ENCODE data around the gene DSC1. TPM values are rescaled to one million over a fixed set of nuclear protein-coding genes. Genes with fewer than 3 reads are reported as not detected.
A peak's percentile ranks its signal among the peaks of the same experiment; 100 is the strongest.

The DSC1 gene, protein sequence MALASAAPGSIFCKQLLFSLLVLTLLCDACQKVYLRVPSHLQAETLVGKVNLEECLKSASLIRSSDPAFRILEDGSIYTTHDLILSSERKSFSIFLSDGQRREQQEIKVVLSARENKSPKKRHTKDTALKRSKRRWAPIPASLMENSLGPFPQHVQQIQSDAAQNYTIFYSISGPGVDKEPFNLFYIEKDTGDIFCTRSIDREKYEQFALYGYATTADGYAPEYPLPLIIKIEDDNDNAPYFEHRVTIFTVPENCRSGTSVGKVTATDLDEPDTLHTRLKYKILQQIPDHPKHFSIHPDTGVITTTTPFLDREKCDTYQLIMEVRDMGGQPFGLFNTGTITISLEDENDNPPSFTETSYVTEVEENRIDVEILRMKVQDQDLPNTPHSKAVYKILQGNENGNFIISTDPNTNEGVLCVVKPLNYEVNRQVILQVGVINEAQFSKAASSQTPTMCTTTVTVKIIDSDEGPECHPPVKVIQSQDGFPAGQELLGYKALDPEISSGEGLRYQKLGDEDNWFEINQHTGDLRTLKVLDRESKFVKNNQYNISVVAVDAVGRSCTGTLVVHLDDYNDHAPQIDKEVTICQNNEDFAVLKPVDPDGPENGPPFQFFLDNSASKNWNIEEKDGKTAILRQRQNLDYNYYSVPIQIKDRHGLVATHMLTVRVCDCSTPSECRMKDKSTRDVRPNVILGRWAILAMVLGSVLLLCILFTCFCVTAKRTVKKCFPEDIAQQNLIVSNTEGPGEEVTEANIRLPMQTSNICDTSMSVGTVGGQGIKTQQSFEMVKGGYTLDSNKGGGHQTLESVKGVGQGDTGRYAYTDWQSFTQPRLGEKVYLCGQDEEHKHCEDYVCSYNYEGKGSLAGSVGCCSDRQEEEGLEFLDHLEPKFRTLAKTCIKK
- total RNA-seq: under 1 TPM in 1 of 3 donors, not detected in 2; 0.07 TPM
- long read RNA-seq, donor 1: 0 reads
- long read RNA-seq, donor 2: 0 reads

DNA sequence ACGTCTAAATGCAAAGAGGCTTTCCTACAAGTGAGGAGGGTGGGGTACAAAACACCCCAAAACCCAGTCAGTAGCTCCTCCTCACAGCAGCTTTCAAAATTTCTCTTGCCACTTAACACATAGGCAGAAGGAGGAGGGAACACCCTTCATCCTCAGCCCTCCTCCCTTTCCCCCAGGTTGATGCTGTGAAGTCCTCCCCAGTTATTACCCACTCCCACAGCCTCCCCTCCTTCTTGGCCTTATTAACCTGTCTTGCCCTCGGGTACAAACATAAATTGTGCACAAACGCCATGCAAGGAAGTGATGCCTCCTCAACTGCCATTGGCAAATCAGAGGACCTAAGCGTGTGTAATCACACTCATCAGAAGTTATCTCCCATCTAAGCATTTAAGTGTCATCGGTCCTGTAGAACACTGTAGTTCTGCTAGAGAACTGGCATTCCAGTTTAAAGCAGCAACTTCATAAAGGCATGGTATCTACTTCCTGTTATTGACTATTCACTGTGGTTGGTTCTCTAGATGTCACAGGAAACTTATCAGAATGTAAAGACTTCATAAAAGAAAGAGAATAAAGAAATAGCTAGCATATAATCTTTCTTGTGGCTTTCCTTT lies at the start of gene DSC1:
TSS of gene DSC1 (minus strand) at position 32 of the 611 bp plus-strand sequence. CDS start 262 bp downstream, outside the sequence.
- ATAC-seq (no peak), DNase-seq (no peak)
- intact Hi-C loops (cut with DNase I, micrococcal nuclease): no loop called here
- H3K4me3 ChIP-seq: no peak within 1 kb of the TSS
- TF ChIP-seq, protein P1, sequence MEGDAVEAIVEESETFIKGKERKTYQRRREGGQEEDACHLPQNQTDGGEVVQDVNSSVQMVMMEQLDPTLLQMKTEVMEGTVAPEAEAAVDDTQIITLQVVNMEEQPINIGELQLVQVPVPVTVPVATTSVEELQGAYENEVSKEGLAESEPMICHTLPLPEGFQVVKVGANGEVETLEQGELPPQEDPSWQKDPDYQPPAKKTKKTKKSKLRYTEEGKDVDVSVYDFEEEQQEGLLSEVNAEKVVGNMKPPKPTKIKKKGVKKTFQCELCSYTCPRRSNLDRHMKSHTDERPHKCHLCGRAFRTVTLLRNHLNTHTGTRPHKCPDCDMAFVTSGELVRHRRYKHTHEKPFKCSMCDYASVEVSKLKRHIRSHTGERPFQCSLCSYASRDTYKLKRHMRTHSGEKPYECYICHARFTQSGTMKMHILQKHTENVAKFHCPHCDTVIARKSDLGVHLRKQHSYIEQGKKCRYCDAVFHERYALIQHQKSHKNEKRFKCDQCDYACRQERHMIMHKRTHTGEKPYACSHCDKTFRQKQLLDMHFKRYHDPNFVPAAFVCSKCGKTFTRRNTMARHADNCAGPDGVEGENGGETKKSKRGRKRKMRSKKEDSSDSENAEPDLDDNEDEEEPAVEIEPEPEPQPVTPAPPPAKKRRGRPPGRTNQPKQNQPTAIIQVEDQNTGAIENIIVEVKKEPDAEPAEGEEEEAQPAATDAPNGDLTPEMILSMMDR (IDR thresholded peaks at IDR 0.05): no peak
- no peaks in the 10 kb centered on the region for H3K4me1 ChIP-seq (ENCODE audit: low read depth)
- no peaks in the 10 kb centered on the region for H3K9me3 ChIP-seq
- no peaks in the 10 kb centered on the region for H3K36me3 ChIP-seq (ENCODE audit: low read depth)

DNA sequence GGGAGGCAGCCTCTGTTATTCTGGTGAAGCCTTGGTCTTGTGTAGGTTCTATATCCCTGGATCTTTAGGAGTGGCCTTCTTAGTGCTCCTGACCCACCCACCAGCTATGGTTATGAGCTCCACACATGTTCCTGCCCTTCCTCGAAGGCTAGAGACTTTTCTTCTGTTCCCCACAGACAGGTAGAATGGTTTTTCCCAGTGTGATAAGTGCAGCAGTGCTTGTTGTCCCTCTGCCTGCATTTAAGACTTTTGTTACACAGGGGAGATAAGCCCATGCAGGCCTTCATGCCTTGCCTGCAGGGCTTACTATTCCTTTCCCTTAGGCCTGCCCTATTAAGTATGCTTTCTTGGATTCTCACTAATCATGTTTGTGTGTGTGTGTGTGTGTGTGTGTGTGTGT lies 48.4 kb upstream of the DSC1 start:
- no peak for DNase-seq
- ATAC-seq: no peak
- intact Hi-C loops (cut with DNase I, micrococcal nuclease): no loop called here

DNA sequence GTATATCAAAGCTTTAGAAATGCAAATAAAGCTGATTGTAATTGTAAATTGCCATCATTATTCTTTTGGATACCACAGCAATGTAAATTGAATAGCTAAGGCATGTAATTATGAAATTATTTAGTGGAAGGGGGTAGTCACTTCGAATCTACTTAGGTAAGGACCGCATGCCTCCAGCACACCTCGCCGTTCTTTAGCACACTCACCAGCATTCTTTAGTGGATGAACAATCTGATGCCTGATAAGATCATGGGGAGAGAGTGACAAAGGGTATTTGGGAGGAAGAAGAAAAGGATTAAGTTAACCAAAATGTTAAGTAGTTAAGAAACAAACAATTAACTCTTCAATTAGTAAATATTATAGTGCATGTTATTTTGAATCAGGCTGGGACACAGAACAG lies 46.4 kb upstream of the DSC1 start:
- Histone ChIP-seq H3K9me3 (no peaks in the 10 kb centered on the region), H3K36me3 (ENCODE audit: low read depth) (no peaks in the 10 kb centered on the region), H3K4me1 (ENCODE audit: low read depth) (peaks cover 6% of the 10 kb centered on the region), H3K4me3 (no peak overlapping the region)
- TF ChIP-seq, protein P1 (IDR thresholded peaks at IDR 0.05): no peak
- ATAC-seq (no peak), DNase-seq (no peak)
- intact Hi-C loops (cut with DNase I, micrococcal nuclease): no loop called here

More for the DNA sequence above, 48.4 kb upstream of the DSC1 start:
- Histone ChIP-seq H3K9me3 (no peaks in the 10 kb centered on the region), H3K36me3 (ENCODE audit: low read depth) (no peaks in the 10 kb centered on the region), H3K4me3 (no peak overlapping the region), H3K4me1 (ENCODE audit: low read depth) (no peaks in the 10 kb centered on the region)
- TF ChIP-seq, protein P1 (IDR thresholded peaks at IDR 0.05): no peak

DNA sequence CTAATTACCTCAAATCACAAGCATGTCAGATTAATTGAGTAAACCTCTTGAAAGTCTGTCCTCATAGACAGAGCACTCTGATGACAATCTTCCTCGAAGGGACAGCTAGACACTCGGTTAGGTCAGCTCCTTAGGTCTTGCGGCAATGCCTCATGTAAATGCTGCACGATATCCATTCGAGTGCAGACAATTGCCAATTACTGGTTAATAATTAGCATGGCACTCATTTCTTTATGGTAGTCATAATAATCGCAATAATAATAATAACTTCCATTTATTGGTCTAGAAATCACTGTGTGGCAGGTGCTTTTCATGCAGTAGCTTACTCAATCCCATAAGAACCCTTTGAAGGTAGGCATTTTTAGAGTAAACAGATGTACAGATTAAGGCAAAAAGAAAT lies 44.7 kb upstream of the DSC1 start:
- Histone ChIP-seq H3K36me3 (ENCODE audit: low read depth) (no peaks in the 10 kb centered on the region), H3K9me3 (no peaks in the 10 kb centered on the region), H3K4me3 (no peak overlapping the region), H3K4me1 (ENCODE audit: low read depth) (peaks cover 11% of the 10 kb centered on the region)
- DNase-seq (no peak), ATAC-seq (peak; percentile 10)
- intact Hi-C loops (cut with DNase I, micrococcal nuclease): no loop called here
- TF ChIP-seq, protein P1 (IDR thresholded peaks at IDR 0.05): no peak

DNA sequence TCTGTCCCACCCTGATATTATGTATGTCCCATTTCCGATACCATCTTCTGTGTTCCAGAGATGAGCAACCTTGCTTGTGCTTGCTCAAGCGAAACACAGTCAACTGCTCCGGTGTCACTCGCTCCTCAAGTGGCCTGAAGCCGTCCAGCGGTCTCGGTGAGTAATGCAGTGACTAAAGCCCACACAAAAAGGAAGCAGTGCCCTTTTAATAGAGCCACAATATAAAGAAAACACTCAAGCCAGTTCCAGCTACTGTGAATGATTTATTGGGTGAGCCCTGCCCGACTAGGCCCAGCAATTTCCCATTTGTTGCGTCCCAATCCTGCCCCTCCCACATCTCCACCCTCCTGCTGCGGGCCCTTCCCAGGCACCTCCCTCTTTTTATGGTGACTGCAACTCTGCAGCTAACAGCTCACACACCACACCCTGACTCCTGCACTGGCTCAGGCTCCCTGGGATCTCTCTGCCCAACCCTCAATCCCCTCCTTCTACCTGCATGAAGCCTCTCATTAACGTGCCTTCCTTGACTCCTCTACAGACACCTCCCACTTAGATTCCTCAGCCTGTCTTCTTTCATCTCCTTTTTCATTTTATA lies 44.2 kb upstream of the DSC1 start:
- peaks cover 11% of the 10 kb centered on the region for H3K4me1 ChIP-seq (ENCODE audit: low read depth)
- H3K4me3 ChIP-seq: no peak overlapping the region
- H3K9me3 ChIP-seq: no peaks in the 10 kb centered on the region
- peak; percentile 91 for ATAC-seq
- no peaks in the 10 kb centered on the region for H3K36me3 ChIP-seq (ENCODE audit: low read depth)
- DNase-seq: peak; percentile 89 to 92 (median 92)
- intact Hi-C loops (cut with DNase I, micrococcal nuclease): no loop called here
- TF ChIP-seq, protein P1 (IDR thresholded peaks at IDR 0.05): no peak
